Ovary (tissue), 3 donors: Measurements from ENCODE around the gene INTS13.
"Not testable (repeated sequence)": the region's sequence is repeated elsewhere in the genome, so short reads cannot be mapped to it uniquely, and the experiment has no call there.

Experiments used
- EP300 ChIP-seq: sonication (generic); formaldehyde crosslinking; IDR thresholded peaks from one replicate; pipeline ENCODE4 v1.6.1; 2017; ENCODE audit warnings: antibody characterized with exemption
- POLR2A ChIP-seq: fragments of 450-650 bp; IDR thresholded peaks from one replicate; pipeline ENCODE4 v1.6.1; 2017; ENCODE audit warnings: antibody characterized with exemption, mild to moderate bottlenecking, moderate library complexity
- TF ChIP-seq, protein P1 (sequence below), 3 donors: fragments of 450-650 bp in 2 of 3; fragments of 200-600 bp in 1 of 3; IDR thresholded peaks; one replicate each; pipeline versions ENCODE4 v1.5.1 to v1.8.0; 2016 to 2022; ENCODE audit warnings: antibody characterized with exemption in 3 of 3, mild to moderate bottlenecking in 1 of 3
- donor health status: DM: no; HTN: no; CAD: no.

DNA sequence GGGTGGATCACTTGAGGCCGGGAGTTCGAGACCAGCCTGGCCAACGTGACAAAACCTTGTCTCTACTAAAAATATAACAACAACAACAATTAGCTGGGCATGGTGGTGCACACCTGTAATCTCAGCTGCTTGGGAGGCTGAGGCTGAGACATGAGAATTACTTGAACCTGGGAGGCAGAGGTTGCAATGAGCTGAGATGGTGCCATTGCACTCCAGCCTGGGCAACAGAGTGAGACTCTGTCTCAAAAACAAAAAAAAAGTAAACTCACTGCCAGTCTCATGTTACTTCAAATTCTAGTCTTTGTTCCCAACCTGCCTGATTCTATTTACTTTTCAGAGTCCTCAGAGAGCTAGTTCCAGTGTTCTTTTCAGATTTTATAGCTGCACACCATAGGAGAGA is 75.0 kb downstream of the INTS13 start:
- TF ChIP-seq, protein P1, sequence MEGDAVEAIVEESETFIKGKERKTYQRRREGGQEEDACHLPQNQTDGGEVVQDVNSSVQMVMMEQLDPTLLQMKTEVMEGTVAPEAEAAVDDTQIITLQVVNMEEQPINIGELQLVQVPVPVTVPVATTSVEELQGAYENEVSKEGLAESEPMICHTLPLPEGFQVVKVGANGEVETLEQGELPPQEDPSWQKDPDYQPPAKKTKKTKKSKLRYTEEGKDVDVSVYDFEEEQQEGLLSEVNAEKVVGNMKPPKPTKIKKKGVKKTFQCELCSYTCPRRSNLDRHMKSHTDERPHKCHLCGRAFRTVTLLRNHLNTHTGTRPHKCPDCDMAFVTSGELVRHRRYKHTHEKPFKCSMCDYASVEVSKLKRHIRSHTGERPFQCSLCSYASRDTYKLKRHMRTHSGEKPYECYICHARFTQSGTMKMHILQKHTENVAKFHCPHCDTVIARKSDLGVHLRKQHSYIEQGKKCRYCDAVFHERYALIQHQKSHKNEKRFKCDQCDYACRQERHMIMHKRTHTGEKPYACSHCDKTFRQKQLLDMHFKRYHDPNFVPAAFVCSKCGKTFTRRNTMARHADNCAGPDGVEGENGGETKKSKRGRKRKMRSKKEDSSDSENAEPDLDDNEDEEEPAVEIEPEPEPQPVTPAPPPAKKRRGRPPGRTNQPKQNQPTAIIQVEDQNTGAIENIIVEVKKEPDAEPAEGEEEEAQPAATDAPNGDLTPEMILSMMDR (IDR thresholded peaks at IDR 0.05), result not testable (repeated sequence)
- not testable (repeated sequence) for TF ChIP-seq POLR2A, EP300
